Hepatocyte (in vitro differentiated cells): ENCODE results near the gene RIN3.

Experiments used
- CTCF ChIP-seq: fragments of 200-600 bp; sonication (generic); IDR thresholded peaks from 2 replicates; pipeline ENCODE4 v1.5.1; 2016; ENCODE audit warnings: antibody characterized with exemption, mild to moderate bottlenecking; ENCODE audit not compliant: poor library complexity
- EZH2 ChIP-seq: fragments of 200-600 bp; sonication (generic); IDR thresholded peaks from 2 replicates; pipeline ENCODE4 v1.6.1; 2016; ENCODE audit warnings: antibody characterized with exemption, mild to moderate bottlenecking, borderline replicate concordance
- EZH2phosphoT487 ChIP-seq: fragments of 200-600 bp; sonication (generic); IDR thresholded peaks from one replicate; pipeline ENCODE4 v1.6.1; 2018; ENCODE audit warnings: antibody characterized with exemption, mild to moderate bottlenecking, low read depth, moderate library complexity; ENCODE audit not compliant: unreplicated experiment, severe bottlenecking

- TF ChIP-seq CTCF (no peak), EZH2phosphoT487 (no peak), EZH2 (no peak)
Observed at GRCh38 chr14:92683041-92683440, 169.5 kb downstream of the RIN3 start.
